Measurements from ENCODE around the gene RAB33A.
A peak's percentile ranks its signal among the peaks of the same experiment; 100 is the strongest.

The RAB33A gene

DNA sequence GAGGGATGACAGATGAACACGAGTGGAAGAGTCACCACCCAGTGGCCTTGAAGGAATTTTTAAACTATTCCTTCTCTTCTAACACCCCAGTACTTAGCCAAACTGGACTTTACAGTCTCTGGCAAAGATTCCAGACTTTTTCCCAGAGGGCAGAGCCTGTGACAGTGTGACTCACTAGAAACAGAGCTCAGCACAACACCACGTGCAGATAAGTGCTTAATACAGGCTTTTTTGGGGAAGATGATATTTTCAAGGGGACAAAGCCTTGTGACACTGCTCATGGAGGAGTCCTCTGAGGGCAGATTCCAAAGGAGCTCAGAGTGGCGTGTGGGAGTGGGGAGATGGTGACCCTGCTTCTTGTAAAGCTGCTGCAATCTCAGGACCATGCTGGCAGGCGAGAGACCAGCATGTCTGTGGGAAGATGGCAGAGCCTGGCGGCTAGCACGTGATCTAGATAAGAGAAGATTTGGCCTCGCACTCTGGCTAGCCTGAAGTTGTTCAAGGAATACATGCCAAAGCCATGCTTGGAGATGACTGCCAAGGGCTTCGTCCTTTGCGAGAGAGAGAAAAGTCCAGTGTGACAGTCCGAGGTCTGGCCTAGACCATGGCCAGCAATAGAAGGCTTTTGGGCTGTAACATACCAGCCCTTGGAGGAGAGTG is 2.4 kb downstream of the RAB33A start:
- TF ChIP-seq, protein P1, sequence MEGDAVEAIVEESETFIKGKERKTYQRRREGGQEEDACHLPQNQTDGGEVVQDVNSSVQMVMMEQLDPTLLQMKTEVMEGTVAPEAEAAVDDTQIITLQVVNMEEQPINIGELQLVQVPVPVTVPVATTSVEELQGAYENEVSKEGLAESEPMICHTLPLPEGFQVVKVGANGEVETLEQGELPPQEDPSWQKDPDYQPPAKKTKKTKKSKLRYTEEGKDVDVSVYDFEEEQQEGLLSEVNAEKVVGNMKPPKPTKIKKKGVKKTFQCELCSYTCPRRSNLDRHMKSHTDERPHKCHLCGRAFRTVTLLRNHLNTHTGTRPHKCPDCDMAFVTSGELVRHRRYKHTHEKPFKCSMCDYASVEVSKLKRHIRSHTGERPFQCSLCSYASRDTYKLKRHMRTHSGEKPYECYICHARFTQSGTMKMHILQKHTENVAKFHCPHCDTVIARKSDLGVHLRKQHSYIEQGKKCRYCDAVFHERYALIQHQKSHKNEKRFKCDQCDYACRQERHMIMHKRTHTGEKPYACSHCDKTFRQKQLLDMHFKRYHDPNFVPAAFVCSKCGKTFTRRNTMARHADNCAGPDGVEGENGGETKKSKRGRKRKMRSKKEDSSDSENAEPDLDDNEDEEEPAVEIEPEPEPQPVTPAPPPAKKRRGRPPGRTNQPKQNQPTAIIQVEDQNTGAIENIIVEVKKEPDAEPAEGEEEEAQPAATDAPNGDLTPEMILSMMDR (IDR thresholded peaks at IDR 0.05; ENCODE audit: poor library complexity, severe bottlenecking): no peak
- no peaks in the 10 kb centered on the region for H3K36me3 ChIP-seq (ENCODE audit: low read depth)
- ATAC-seq (ENCODE audit: low read depth) (peak; percentile 61; the same call in 2 of the 3 replicates), DNase-seq (ENCODE audit: low spot score) (no peak)
- no peaks in the 10 kb centered on the region for H3K27me3 ChIP-seq (ENCODE audit: insufficient read depth, poor library complexity, severe bottlenecking)
- H3K4me1 ChIP-seq (ENCODE audit: insufficient read depth, poor library complexity, severe bottlenecking): peaks cover 10% of the 10 kb centered on the region
- H3K9me3 ChIP-seq (ENCODE audit: severe bottlenecking): no peaks in the 10 kb centered on the region
- no peak overlapping the region for H3K27ac ChIP-seq (ENCODE audit: poor library complexity, severe bottlenecking)
- H3K4me3 ChIP-seq (ENCODE audit: severe bottlenecking): no peak overlapping the region

DNA sequence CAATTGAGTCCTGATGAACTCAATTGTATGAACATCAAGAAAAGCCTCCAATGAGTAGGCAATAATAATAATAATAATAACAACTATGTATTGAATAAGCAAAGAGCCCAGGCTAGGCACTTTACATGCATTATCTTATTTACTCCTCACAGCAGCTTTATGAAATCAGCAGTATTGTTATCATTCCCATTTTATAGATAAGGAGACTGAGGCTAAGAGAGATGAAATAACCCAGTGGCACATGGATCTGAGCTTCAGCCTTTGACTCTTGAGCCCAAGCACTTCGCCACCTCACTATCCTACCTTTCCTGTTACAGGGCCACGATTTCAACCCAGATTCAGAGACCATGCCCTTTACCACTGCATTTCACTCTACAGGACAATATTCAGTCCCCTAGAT is 3.2 kb downstream of the RAB33A start:
- H3K9me3 ChIP-seq (ENCODE audit: severe bottlenecking): no peaks in the 10 kb centered on the region
- H3K27ac ChIP-seq (ENCODE audit: poor library complexity, severe bottlenecking): no peak overlapping the region
- TF ChIP-seq, protein P1 (IDR thresholded peaks at IDR 0.05; ENCODE audit: poor library complexity, severe bottlenecking): no peak
- no peak for ATAC-seq (ENCODE audit: low read depth)
- H3K4me3 ChIP-seq (ENCODE audit: severe bottlenecking): no peak overlapping the region
- no peaks in the 10 kb centered on the region for H3K36me3 ChIP-seq (ENCODE audit: low read depth)
- no peak for DNase-seq (ENCODE audit: low spot score)
- H3K4me1 ChIP-seq (ENCODE audit: insufficient read depth, poor library complexity, severe bottlenecking): peaks cover 10% of the 10 kb centered on the region
- H3K27me3 ChIP-seq (ENCODE audit: insufficient read depth, poor library complexity, severe bottlenecking): no peaks in the 10 kb centered on the region

DNA sequence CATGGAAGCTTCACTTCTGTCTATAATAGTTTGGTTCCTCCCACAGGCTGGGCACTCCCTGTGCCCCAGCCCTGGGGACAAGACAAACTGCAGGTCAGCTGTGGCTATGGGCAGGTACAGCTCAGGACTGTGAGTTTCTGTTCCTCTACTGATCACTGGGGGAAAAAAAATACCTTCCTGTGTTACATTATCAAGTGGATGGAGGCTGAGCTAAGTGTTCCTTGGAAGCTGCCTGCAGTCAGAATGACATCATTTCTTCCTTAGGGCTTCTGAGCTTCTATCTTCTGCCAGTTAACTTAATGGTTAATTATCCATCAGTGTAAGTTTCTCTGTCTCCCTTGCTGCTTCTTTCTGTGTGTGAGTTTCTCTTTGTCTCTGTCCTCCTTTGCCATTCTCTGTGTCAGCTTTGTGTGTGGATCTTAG is 4.6 kb downstream of the RAB33A start:
- no peaks in the 10 kb centered on the region for H3K36me3 ChIP-seq (ENCODE audit: low read depth)
- no peak overlapping the region for H3K27ac ChIP-seq (ENCODE audit: poor library complexity, severe bottlenecking)
- H3K27me3 ChIP-seq (ENCODE audit: insufficient read depth, poor library complexity, severe bottlenecking): no peaks in the 10 kb centered on the region
- DNase-seq (ENCODE audit: low spot score) (no peak), ATAC-seq (ENCODE audit: low read depth) (no peak)
- H3K9me3 ChIP-seq (ENCODE audit: severe bottlenecking): no peaks in the 10 kb centered on the region
- peaks cover 10% of the 10 kb centered on the region for H3K4me1 ChIP-seq (ENCODE audit: insufficient read depth, poor library complexity, severe bottlenecking)
- TF ChIP-seq, protein P1 (IDR thresholded peaks at IDR 0.05; ENCODE audit: poor library complexity, severe bottlenecking): no peak
- no peak overlapping the region for H3K4me3 ChIP-seq (ENCODE audit: severe bottlenecking)

DNA sequence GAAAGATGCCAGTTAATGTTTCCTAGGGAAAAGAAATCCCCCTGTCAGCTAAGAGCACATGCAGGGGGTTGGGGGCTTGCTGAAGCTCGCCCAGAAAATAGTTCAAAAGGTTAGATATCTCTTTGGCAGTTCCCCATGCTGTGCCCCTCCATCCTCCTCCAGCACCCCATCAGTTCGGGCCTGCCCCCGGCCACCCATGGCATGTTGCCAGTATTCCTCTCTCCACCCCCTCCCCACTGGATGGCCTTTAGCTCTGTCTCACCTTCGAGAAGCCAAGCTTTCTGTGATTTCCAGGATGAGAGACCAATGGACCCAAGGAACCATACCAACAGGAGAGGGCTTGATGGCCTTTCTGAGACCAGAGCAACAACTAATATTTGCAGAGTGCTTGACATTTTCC is 5.2 kb downstream of the RAB33A start:
- Histone ChIP-seq H3K27ac (ENCODE audit: poor library complexity, severe bottlenecking) (no peak overlapping the region), H3K4me3 (ENCODE audit: severe bottlenecking) (no peak overlapping the region), H3K36me3 (ENCODE audit: low read depth) (no peaks in the 10 kb centered on the region), H3K4me1 (ENCODE audit: insufficient read depth, poor library complexity, severe bottlenecking) (peaks cover 10% of the 10 kb centered on the region), H3K9me3 (ENCODE audit: severe bottlenecking) (no peaks in the 10 kb centered on the region), H3K27me3 (ENCODE audit: insufficient read depth, poor library complexity, severe bottlenecking) (no peaks in the 10 kb centered on the region)
- TF ChIP-seq, protein P1 (IDR thresholded peaks at IDR 0.05; ENCODE audit: poor library complexity, severe bottlenecking): no peak
- DNase-seq (ENCODE audit: low spot score) (no peak), ATAC-seq (ENCODE audit: low read depth) (no peak)

DNA sequence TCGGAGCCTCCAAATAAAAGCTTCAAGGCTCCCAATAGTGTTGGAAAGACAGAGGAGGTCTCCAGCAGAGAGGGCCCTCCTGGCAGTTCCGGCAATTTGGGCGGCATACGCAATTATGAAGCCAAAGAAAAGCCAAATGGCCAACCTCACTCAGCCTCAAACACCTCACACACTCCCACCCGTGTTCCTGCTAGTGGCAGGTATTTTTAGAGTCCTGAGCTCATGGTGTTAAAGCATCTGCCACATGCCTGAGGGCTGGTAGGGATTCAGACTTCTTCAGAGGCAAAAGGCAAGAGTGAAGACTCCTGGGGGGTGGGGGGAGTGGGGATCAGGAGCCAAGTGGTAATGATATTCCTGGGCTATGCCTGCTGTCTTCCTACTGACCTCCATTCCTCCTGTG is 7.4 kb downstream of the RAB33A start:
- Histone ChIP-seq H3K9me3 (ENCODE audit: severe bottlenecking) (no peaks in the 10 kb centered on the region), H3K27me3 (ENCODE audit: insufficient read depth, poor library complexity, severe bottlenecking) (no peaks in the 10 kb centered on the region), H3K36me3 (ENCODE audit: low read depth) (no peaks in the 10 kb centered on the region), H3K27ac (ENCODE audit: poor library complexity, severe bottlenecking) (no peak overlapping the region), H3K4me3 (ENCODE audit: severe bottlenecking) (no peak overlapping the region), H3K4me1 (ENCODE audit: insufficient read depth, poor library complexity, severe bottlenecking) (no peaks in the 10 kb centered on the region)
- TF ChIP-seq, protein P1 (IDR thresholded peaks at IDR 0.05; ENCODE audit: poor library complexity, severe bottlenecking): no peak
- no peak for ATAC-seq (ENCODE audit: low read depth)
- DNase-seq (ENCODE audit: low spot score): no peak
